Hematopoietic multipotent progenitor cell treated with erythropoietin and hydrocortisone succinate and interleukin-3 and kit ligand, for 8 days (in vitro differentiated cells): ENCODE data around the gene DNAH7.
"Not testable (repeated sequence)": the region's sequence is repeated elsewhere in the genome, so short reads cannot be mapped to it uniquely, and the experiment has no call there.

Source experiments
- DNase-seq: peaks from one replicate; pipeline ENCODE4 v3.0.0-alpha.2; 2015

Gene DNAH7

DNA sequence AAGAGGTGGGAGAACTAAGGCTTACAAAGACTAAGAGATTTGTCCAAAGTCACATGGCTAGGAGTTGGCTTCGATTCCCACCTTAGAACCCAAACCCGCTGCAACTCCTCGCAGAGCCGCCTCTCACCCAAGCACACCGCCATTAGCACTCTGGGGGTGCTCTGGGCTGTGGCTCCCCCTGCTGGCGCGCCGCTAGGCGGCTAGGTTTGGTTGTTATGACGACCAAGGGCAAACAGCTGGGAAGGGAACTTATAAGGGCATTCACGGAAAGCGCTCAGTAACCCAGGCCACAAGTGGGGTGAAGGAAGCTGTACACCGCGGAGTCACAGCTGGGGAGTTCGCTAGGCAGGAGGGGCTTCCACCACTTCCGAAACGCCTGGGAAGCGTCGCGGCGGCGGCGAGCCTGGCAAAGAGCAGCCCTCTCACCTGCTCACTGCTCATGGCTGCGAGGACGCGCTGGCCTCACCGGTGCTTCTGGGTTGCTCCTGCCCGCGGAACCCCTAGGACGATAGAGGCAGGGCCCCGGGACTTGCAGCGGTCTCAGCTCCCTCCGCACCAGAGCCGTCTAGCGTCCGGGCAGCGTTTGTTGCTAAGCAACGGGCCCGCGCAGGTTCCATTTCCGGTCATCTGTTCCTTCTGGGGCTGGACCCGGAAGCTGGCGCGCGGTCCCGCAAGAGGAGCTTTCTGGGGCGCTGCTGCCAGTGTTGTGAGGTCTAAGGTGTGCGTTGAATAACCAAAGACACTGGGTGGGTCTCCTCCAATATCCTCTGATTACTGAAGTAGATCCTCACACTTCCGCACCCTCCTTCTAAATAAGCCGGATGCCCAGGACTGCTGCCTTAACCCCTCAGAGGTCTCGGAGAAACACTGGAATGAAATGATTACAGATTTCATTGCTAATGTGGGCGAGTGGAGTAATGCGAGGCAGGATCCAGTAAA lies at the start of gene DNAH7:
Gene DNAH7, minus strand, starts transcription at position 567 of the 939 bp plus-strand sequence. Its CDS starts 126 bp downstream, at position 441.
- DNase-seq = peak; percentile 87

GRCh38 chr2:196117214-196117705 lies 48.6 kb upstream of the DNAH7 start:
- DNase-seq = no peak

DNA sequence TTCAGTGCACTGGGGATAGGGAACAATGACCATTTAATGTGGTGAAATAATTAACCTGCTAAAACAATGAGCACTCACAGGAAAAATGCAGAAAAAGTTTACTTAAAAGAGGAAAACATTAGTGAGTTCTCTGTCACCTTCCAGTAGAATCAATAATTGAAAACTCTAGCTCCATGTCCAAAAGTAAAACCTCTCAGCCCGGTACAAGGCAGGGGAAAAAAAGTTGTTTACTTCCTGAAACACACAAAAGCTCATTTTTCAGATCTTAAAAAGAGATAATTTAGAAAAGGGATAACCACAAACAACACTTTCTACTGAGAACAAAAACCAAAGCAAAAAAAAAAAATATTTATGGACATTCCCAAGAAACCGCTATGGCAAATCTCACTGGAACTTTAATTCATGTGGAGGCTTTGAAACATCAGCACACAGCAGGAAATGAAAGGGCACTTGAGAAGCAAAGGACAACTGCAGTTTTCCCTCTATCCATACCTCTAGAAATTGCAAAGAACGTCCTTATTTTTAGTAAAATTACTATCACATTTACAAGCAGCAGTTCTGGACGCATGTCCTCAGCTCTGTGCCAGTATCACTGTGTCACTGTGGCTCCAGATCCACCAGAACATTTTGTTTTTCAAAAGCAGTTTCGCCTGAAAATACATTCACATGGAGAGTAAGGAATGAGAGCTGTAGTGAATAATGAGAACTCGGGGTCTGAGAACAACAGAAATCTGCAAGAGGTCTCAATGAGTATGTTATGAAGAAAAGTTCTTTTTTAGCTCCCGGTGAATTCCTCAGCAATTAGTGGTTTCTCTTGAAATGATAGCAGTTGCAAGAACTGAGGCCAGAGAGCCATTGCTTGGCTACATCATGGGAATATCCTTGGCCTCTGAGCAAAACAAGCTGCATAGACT lies 44.7 kb upstream of the DNAH7 start:
- no peak for DNase-seq

DNA sequence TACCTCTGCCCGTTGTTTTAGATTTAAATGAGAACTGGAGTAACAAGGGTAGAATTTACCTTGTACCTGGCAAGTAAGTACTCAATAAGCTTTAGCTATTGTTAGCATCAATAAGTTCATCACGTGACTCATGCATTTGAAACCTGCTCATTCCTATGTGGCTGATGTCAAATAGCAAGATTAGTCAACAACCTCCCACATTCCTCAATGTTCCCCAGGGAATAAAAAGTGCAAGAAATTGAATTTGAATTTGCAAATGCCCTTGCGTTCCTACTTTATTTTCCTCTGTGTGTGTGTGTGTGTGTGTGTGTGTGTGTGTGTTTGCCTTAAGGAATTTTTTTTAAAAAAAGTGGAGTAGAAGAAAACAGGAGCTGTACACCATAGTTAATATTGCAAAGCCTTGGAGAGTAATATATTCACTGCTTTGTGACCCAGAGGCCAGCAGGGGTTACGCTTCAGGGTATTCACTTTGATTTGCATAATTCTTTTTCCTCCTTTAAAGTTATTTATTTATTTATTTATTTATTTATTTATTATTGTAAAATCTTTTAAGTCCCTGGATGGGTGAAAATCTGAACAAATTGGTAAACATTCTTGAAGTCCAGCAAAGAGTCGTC lies 43.9 kb upstream of the DNAH7 start:
- no peak for DNase-seq

DNA sequence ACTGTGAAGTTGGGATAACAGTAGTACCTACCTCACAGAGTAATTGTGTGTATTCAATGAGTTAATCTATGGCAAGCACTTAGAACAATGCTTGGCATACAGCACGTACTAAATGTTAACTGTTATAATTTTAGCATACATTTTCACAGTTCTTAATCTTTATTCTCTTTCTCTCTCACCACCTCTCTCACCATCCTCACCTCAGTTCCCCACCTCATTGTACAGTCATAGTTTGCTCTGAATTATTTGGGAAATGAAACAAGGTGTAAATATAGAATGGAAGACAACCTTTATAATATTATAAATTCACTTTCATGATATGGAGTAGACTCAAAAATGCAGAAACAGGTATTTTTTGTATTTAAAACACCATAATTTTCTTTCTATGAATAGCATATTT lies 40.0 kb upstream of the DNAH7 start:
- DNase-seq = no peak

GRCh38 chr2:196105951-196106350 lies 37.3 kb upstream of the DNAH7 start:
- peak; percentile 31 for DNase-seq

- no peak for DNase-seq
These were observed 35.4 kb upstream of the DNAH7 start for GRCh38 chr2:196104066-196104465.

GRCh38 chr2:196103626-196104025 lies 35.0 kb upstream of the DNAH7 start:
- DNase-seq = no peak

GRCh38 chr2:196101325-196101991 lies 32.8 kb upstream of the DNAH7 start:
- peak; percentile 83 for DNase-seq

DNA sequence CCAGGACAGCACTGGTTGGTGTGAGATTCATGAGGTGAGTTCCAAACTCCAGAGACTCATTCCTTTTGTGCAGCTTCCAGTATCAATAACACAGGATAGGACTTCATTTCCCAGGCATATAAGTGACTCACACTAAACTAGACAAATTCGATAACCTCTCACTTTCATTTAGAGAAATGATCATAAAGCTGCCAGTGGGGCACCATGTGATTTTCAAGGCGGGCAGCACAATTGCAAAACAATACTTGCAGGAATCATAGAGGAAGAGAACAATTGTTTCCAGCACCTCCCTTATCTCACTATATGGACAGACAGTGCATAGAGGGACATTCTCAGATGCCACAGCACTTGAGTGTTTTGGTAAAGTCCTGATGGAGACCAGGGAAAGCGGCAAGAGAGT lies 31.3 kb upstream of the DNAH7 start:
- no peak for DNase-seq

- DNase-seq = no peak
These were observed 29.4 kb upstream of the DNAH7 start for GRCh38 chr2:196097864-196098660.

DNA sequence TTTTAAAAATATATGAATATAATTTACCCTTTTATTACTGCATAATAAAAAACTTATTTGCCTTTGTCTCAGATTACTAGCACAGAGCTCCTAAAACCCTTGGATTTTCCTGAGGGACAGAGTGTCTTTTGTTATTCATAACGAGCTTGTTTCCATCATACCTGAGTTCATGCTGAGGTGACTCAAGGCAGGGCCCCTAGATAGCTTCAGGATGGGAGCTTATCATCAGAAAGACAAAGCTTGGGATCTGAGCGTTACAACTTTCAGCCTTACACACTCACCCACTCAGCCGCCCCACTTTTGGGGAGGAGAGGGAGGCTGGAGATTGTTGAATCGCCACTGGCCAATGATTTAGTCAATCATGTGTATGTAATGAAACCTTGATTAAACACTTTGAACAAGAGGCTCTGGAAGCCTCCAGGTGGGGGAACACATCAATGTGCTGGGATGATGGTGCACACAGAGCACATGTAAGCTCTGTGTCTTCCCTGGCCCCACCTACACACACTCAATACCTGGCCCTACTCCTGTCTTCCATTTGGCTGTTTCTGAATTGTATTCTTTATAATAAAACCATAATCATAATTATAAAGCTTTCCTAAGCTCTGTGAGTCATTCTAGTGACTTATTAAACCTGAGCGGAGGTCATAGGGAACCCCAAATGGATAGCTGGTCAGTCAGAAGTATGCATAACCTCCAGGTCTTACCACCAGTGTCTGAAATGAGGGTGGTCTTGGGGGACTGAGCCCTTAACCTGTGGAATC lies 28.5 kb upstream of the DNAH7 start:
- DNase-seq = no peak

- no peak for DNase-seq
These were observed 27.6 kb upstream of the DNAH7 start for GRCh38 chr2:196096264-196096663.

DNA sequence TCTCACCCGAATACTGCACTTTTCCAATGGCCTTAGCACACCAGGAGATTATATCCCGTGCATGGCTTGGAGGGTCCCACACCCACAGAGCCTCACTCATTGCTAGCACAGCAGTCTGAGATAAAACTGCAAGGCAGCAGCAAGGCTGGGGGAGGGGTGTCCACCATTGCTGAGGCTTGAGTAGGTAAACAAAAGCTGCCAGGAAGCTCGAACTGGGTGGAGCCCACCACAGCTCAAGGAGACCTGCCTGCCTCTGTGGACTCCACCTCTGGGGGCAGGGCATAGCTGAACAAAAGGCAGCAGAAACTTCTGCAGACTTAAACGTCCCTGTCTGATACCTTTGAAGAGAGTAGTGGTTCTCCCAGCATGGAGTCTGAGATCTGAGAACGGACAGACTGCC lies 20.8 kb upstream of the DNAH7 start:
- DNase-seq = not testable (repeated sequence)

DNA sequence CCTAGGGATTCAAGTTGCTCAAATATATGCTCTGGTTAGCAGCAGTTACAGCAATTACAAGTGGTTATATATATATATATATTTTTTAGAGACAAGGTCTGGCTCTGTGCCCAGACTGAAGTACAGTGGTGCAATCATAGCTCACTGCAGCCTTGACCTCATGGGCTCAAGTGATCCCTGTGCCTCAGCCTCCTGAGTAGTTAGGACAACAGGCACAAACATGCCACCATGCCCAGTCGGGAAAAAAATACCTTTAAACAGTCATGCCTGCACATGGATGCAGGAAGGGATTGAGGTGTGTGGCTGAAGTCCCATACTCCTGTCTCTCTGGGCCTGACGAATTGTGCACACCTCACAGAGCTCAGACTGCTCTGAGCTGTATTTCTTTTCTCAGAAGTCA lies 19.6 kb upstream of the DNAH7 start:
- no peak for DNase-seq

DNA sequence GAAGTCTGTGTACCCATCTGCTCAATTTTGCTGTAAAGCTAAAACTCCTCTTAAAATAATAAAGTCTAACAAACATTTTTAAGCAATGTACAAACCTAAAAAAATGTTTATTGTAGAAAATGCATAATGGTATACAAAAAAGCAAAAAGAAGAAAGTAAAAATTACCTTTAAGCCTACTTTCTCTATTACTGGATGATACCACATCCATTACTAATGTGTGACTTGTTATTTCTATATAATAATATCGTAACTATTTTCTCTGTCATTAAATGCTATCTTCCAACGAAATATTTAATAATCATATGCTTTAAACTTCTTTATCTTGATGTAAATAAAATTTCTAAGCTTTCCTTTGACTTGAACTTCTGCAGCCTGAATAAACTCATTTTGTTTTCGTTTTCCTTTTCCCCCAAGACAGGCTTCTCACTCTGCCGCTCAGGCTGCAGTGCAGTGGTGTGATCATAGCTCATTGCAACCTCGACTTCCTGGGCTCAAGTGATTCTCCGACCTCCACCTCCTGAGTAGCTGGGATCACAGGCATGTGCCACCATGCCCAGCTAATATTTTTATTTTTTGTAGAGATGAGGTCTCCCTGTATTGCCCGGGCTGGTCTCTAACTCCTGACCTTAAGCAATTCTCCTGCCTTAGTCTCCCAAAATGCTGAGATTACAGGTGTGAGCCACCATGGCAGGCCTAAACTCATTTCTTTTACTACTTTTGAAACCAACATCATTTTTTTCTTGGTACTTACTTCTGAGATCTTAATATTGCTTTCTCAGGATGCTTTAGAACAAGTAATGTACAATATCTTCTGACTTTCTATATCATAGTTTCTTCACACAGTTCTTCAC lies 18.1 kb upstream of the DNAH7 start:
- no peak for DNase-seq

- DNase-seq = no peak
These were observed 15.0 kb upstream of the DNAH7 start for GRCh38 chr2:196083601-196084000.

DNA sequence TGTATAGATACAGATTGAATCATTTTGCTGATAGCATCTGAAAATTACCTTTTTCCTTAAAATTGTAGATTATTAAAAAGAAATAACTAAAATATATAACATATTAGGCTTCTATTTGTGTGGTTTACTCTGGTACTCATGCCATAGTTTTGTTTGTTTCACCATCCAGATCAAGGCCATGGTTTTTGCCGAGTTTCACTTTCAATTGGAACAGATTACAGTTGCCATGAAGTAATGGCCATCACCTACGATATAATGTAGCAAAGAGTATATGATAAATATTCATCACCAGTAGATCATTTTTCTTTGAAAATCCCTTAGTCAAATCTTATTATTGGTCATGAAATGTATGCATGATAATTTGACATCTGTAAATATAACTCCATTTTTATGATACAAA lies 11.9 kb upstream of the DNAH7 start:
- DNase-seq = no peak

- DNase-seq = no peak
These were observed 10.4 kb upstream of the DNAH7 start for GRCh38 chr2:196079052-196079451.

DNA sequence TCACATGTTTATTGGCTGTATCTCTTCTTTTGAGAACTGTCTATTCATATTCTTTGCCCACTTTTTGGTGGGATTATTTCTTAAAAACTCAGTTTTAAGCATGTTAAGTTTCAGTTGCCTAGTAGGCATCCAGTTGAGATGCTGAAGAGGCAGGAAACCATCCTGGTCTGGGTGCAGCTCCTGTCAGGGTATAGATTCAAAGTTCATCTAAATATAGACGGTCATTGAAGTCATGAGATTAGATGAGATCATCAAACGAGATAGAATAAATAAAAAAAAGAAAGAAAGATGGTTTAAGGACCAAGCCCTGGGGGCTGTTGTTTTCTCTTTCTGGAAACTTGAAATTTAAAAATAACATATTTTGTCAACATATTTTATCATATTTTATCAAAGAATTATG lies 9.2 kb upstream of the DNAH7 start:
- DNase-seq = no peak
